MM.1S (cell line): ENCODE data around the gene APOO.

Source experiments
- DNase-seq: peaks from one replicate; pipeline ENCODE4 v3.0.0-alpha.2; 2015
- H2AFZ ChIP-seq: fragments of 300-600 bp; sonication (generic); 2 replicates; pipeline ENCODE4 v1.6.0; 2016; ENCODE audit warnings: antibody characterized with exemption, low read length
- H3F3A ChIP-seq: fragments of 300-600 bp; sonication (generic); 2 replicates; pipeline ENCODE4 v1.6.1; 2016; ENCODE audit warnings: mild to moderate bottlenecking, antibody characterized with exemption, low read length, moderate library complexity, mixed read lengths; ENCODE audit not compliant: insufficient read depth
- H3K27ac ChIP-seq: fragments of 300-600 bp; sonication (generic); 2 replicates; pipeline ENCODE4 v1.5.1; 2016; ENCODE audit warnings: mild to moderate bottlenecking, low read length
- H3K27me3 ChIP-seq: fragments of 300-600 bp; sonication (generic); replicated peaks from 2 replicates; pipeline ENCODE4 v1.6.0; 2016; ENCODE audit warnings: low read length; ENCODE audit not compliant: insufficient read depth
- H3K36me3 ChIP-seq: fragments of 300-600 bp; sonication (generic); replicated peaks from 2 replicates; pipeline ENCODE4 v1.6.1; 2016; ENCODE audit warnings: mild to moderate bottlenecking, low read length, mixed read lengths; ENCODE audit not compliant: insufficient read depth
- H3K4me1 ChIP-seq: fragments of 300-600 bp; sonication (generic); 2 replicates; pipeline ENCODE4 v1.6.1; 2016; ENCODE audit warnings: low read length, mixed read lengths
- H3K4me2 ChIP-seq: fragments of 300-600 bp; sonication (generic); 2 replicates; pipeline ENCODE4 v1.6.0; 2016; ENCODE audit warnings: low read depth, low read length
- H3K4me3 ChIP-seq: fragments of 300-600 bp; sonication (generic); 2 replicates; pipeline ENCODE4 v1.5.1; 2016; ENCODE audit warnings: low read length, mixed read lengths
- H3K79me2 ChIP-seq: fragments of 300-600 bp; sonication (generic); 2 replicates; pipeline ENCODE4 v1.6.1; 2016; ENCODE audit warnings: mixed run types, low read length, mixed read lengths
- H3K9ac ChIP-seq: fragments of 300-600 bp; sonication (generic); 2 replicates; pipeline ENCODE4 v1.6.1; 2016; ENCODE audit warnings: low read length, mixed read lengths
- H3K9me2 ChIP-seq: fragments of 300-600 bp; sonication (generic); replicated peaks from 2 replicates; pipeline ENCODE4 v1.6.1; 2016; ENCODE audit warnings: mild to moderate bottlenecking, low read length, mixed read lengths; ENCODE audit not compliant: insufficient read depth
- H3K9me3 ChIP-seq: fragments of 300-600 bp; sonication (generic); replicated peaks from 2 replicates; pipeline ENCODE4 v1.6.1; 2016; ENCODE audit warnings: mild to moderate bottlenecking, low read length, mixed read lengths; ENCODE audit not compliant: insufficient read depth
- H4K20me1 ChIP-seq: fragments of 300-600 bp; sonication (generic); 2 replicates; pipeline ENCODE4 v1.6.1; 2016; ENCODE audit warnings: mild to moderate bottlenecking, low read length, moderate library complexity, mixed read lengths; ENCODE audit not compliant: insufficient read depth
- CTCF ChIP-seq: fragments of 300-600 bp; sonication (generic); IDR thresholded peaks from 2 replicates; pipeline ENCODE4 v1.5.1; 2016; ENCODE audit warnings: antibody characterized with exemption, low read length, mixed read lengths
- EZH2 ChIP-seq: fragments of 300-600 bp; sonication (generic); optimal IDR thresholded peaks from 2 replicates; pipeline ENCODE3; 2017; ENCODE audit warnings: low read depth, mild to moderate bottlenecking, antibody characterized with exemption, low read length, mixed read lengths
- EZH2phosphoT487 ChIP-seq: fragments of 300-600 bp; sonication (generic); IDR thresholded peaks from 2 replicates; pipeline ENCODE4 v1.6.1; 2018; ENCODE audit warnings: antibody characterized with exemption, low read length

Gene APOO

GRCh38 chrX:23919148-23919547 is 11.4 kb upstream of the APOO start:
- Histone ChIP-seq H3K79me2 (no peaks in the 10 kb centered on the region), H3K4me1 (no peaks in the 10 kb centered on the region), H3K4me2 (no peak overlapping the region), H3K27ac (no peak overlapping the region), H3K9me3 (no peaks in the 10 kb centered on the region), H4K20me1 (no peaks in the 10 kb centered on the region), H2AFZ (no peak overlapping the region), H3K4me3 (no peak overlapping the region), H3K9ac (no peak overlapping the region), H3F3A (no peaks in the 10 kb centered on the region), H3K9me2 (no peaks in the 10 kb centered on the region), H3K36me3 (no peaks in the 10 kb centered on the region), H3K27me3 (no peaks in the 10 kb centered on the region)
- no peak for DNase-seq
- TF ChIP-seq EZH2, result no peak
- no peak for TF ChIP-seq CTCF
- no peak for TF ChIP-seq EZH2phosphoT487

DNA sequence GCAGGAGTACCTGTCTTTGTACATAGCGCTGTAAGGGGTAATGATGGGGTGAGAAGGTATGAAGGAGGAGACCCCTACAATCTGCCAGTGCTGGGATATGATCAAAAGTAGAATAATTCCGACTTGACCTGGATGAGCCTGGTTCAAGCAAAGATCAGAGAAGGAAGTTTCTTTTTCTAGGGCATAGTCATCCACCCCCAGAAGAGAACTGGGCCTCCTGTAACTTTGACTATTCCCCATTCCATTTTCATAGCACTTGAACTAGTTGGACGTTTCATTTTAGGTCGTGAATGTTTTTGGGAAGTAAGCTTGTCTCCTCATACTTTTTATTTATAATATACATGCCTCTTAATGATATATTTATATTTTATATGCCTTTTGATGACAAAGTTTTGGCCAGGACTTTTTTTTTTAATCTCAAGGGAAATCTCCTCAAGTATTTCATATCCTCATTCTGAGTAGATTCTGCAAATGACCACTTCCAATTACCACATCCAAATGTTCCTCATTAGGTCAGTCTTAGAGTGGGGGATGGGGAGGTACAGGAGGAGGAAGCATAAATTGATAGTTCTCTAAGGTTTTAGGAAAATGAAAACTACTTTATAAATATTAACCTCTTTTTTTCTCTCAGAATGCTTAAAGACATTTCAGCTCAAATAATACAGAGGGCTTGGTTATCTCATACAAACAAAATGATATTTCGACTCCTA is 3.5 kb upstream of the APOO start:
- no peaks in the 10 kb centered on the region for H3K27me3 ChIP-seq
- no peak for DNase-seq
- 0 out of 2 replicates have a peak, but pooled peaks cover 3% of the 10 kb centered on the region for H3F3A ChIP-seq
- no peak overlapping the region for H3K4me2 ChIP-seq
- TF ChIP-seq CTCF (no peak), EZH2phosphoT487 (no peak), EZH2 (no peak)
- peaks cover 9% of the 10 kb centered on the region; the same call in 1 of the 2 replicates for H3K4me1 ChIP-seq
- H2AFZ ChIP-seq, result no peak overlapping the region
- no peaks in the 10 kb centered on the region for H3K36me3 ChIP-seq
- peaks cover 6% of the 10 kb centered on the region for H3K79me2 ChIP-seq
- no peaks in the 10 kb centered on the region for H4K20me1 ChIP-seq
- H3K9ac ChIP-seq, result no peak overlapping the region
- no peak overlapping the region for H3K4me3 ChIP-seq
- no peaks in the 10 kb centered on the region for H3K9me3 ChIP-seq
- H3K27ac ChIP-seq, result no peak overlapping the region
- H3K9me2 ChIP-seq, result no peaks in the 10 kb centered on the region

GRCh38 chrX:23908219-23909004 is 674 bp upstream of the APOO start:
- Histone ChIP-seq H3K4me2 (peak overlapping the region; percentile 72), H3K9me2 (no peaks in the 10 kb centered on the region), H3K36me3 (no peaks in the 10 kb centered on the region), H2AFZ (peak overlapping the region; percentile 80), H3K79me2 (peaks cover 12% of the 10 kb centered on the region), H3K9me3 (no peaks in the 10 kb centered on the region), H3K9ac (peak overlapping the region; percentile 69), H4K20me1 (no peaks in the 10 kb centered on the region), H3K27me3 (no peaks in the 10 kb centered on the region), H3K4me3 (peak overlapping the region; percentile 57), H3K27ac (peak overlapping the region; percentile 95), H3F3A (0 out of 2 replicates have a peak, but pooled peaks cover 3% of the 10 kb centered on the region), H3K4me1 (peaks cover 9% of the 10 kb centered on the region; the same call in 1 of the 2 replicates)
- TF ChIP-seq EZH2, result no peak
- TF ChIP-seq CTCF, result peak; percentile 64
- no peak for TF ChIP-seq EZH2phosphoT487
- DNase-seq, result peak; percentile 65
